ENCODE results near the gene CAND2. TPM values are rescaled to one million over a fixed set of nuclear protein-coding genes. Genes with fewer than 3 reads are reported as not detected.

Gene CAND2
- polyA plus RNA-seq, 3 donors, result not detected

GRCh38 chr3:12830785-12831156 lies 34.3 kb downstream of the CAND2 start:
- peak; percentile 17 for TF ChIP-seq CTCF (IDR thresholded peaks at IDR 0.05)
- Mint-ChIP-seq H3K27me3 (ENCODE audit: low read depth in 3 of 3) (peaks cover 0 to 1% (median 0%) of the 10 kb centered on the region in 3 donors), H3K4me3 (no peak overlapping the region), H3K27ac (peak overlapping the region in 3 of 7 donors; percentile 13 to 46 (median 22)), H3K36me3 (peaks cover 48 to 52% of the 10 kb centered on the region in 2 donors), H3K9me3 (peaks cover 0 to 1% (median 0%) of the 10 kb centered on the region in 7 donors), H3K4me1 (no peaks in the 10 kb centered on the region)
- Histone ChIP-seq H3K79me2 (ENCODE audit: insufficient read depth, low read length) (no peaks in the 10 kb centered on the region), H3K27me3 (ENCODE audit: control insufficient read depth in 2 of 2, insufficient read depth in 2 of 2, low read length in 2 of 2) (no peaks in the 10 kb centered on the region), H3K9me3 (replicated peaks in 1 of 2; ENCODE audit: control insufficient read depth in 1 of 2, insufficient read depth in 1 of 2, low read length in 2 of 2) (no peaks in the 10 kb centered on the region), H3K9ac (ENCODE audit: insufficient read depth, low read length, poor library complexity, severe bottlenecking) (no peak overlapping the region), H2AFZ (ENCODE audit: insufficient read depth, low read depth, low read length, poor library complexity, severe bottlenecking) (no peak overlapping the region), H3K36me3 (replicated peaks in 1 of 2; ENCODE audit: control insufficient read depth in 1 of 2, insufficient read depth in 2 of 2, low read length in 2 of 2) (peaks cover 39 to 47% of the 10 kb centered on the region in 2 donors), H3K4me2 (replicated peaks; ENCODE audit: extremely low read depth, low read length, poor library complexity, severe bottlenecking) (no peak overlapping the region), H3K27ac (ENCODE audit: low read depth in 1 of 2, low read length in 2 of 2) (no peak overlapping the region), H4K20me1 (ENCODE audit: insufficient read depth, low read length) (peaks cover 25% of the 10 kb centered on the region), H3K4me3 (replicated peaks in 1 of 3; ENCODE audit: low read depth in 2 of 3, low read length in 3 of 3) (no peak overlapping the region), H3K4me1 (ENCODE audit: control insufficient read depth in 1 of 2, insufficient read depth in 2 of 2, low read length in 2 of 2) (no peaks in the 10 kb centered on the region)
- intact Hi-C loops (cut with micrococcal nuclease), result no loop called here
- no peak for DNase-seq
- 100% methylated on average over 2 of the region's 4 CpGs for WGBS (ENCODE audit: insufficient coverage)

- no peaks in the 10 kb centered on the region for H3K27me3 ChIP-seq (ENCODE audit: control insufficient read depth in 2 of 2, insufficient read depth in 2 of 2, low read length in 2 of 2)
- Mint-ChIP-seq H3K9me3 (peaks cover 0 to 1% (median 0%) of the 10 kb centered on the region in 7 donors), H3K36me3 (peaks cover 55 to 58% of the 10 kb centered on the region in 2 donors), H3K27me3 (ENCODE audit: low read depth in 3 of 3) (peaks cover 0 to 1% (median 0%) of the 10 kb centered on the region in 3 donors), H3K4me3 (no peak overlapping the region), H3K27ac (peak overlapping the region in 1 of 7 donors; percentile 66), H3K4me1 (no peaks in the 10 kb centered on the region)
- H4K20me1 ChIP-seq (ENCODE audit: insufficient read depth, low read length), result peaks cover 32% of the 10 kb centered on the region
- WGBS (ENCODE audit: insufficient coverage), result 90% methylated on average over 3 of the region's 5 CpGs
- H3K4me2 ChIP-seq (replicated peaks; ENCODE audit: extremely low read depth, low read length, poor library complexity, severe bottlenecking), result no peak overlapping the region
- H2AFZ ChIP-seq (ENCODE audit: insufficient read depth, low read depth, low read length, poor library complexity, severe bottlenecking), result no peak overlapping the region
- H3K79me2 ChIP-seq (ENCODE audit: insufficient read depth, low read length), result no peaks in the 10 kb centered on the region
- no peak for TF ChIP-seq CTCF (IDR thresholded peaks at IDR 0.05)
- no peaks in the 10 kb centered on the region for H3K4me1 ChIP-seq (ENCODE audit: control insufficient read depth in 1 of 2, insufficient read depth in 2 of 2, low read length in 2 of 2)
- H3K9ac ChIP-seq (ENCODE audit: insufficient read depth, low read length, poor library complexity, severe bottlenecking), result no peak overlapping the region
- no peak for DNase-seq
- no peaks in the 10 kb centered on the region for H3K9me3 ChIP-seq (replicated peaks in 1 of 2; ENCODE audit: control insufficient read depth in 1 of 2, insufficient read depth in 1 of 2, low read length in 2 of 2)
- peaks cover 45 to 53% of the 10 kb centered on the region in 2 donors for H3K36me3 ChIP-seq (replicated peaks in 1 of 2; ENCODE audit: control insufficient read depth in 1 of 2, insufficient read depth in 2 of 2, low read length in 2 of 2)
- H3K27ac ChIP-seq (ENCODE audit: low read depth in 1 of 2, low read length in 2 of 2), result no peak overlapping the region
- no peak overlapping the region for H3K4me3 ChIP-seq (replicated peaks in 1 of 3; ENCODE audit: low read depth in 2 of 3, low read length in 3 of 3)
- intact Hi-C loops (cut with micrococcal nuclease), result no loop called here
Measured at GRCh38 chr3:12831301-12831866, 34.9 kb downstream of the CAND2 start.
